HG03432 (cell line): ENCODE data around the gene DYNLRB1.

Experiments
- ATAC-seq: cut with Tn5 transposase; IDR thresholded peaks from one replicate; pipeline ENCODE4 v1.9.1; 2021; ENCODE audit warnings: mild to moderate bottlenecking, moderate library complexity; ENCODE audit not compliant: unreplicated experiment

The DYNLRB1 gene

DNA sequence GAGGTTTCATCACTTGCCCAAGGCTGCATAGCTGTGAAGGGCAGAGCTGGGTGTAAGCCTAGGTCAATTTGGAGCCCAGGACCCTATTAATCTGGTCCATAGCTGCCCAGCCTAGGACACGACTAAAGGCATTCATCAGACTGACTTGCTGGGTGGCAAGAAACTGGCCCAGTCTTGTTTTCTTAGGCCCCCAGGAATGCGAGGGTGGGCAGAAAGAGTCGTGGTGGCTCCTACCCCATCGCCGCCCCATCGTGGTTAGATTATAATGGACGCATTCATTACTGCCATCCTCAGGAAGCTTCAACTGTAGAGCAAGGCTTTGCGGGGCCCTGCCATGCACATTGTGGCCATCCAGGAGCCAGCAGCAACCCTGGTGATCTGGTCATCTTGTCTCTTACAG is 16.1 kb downstream of the DYNLRB1 start:
- no peak for ATAC-seq

GRCh38 chr20:34532756-34533155 is 16.5 kb downstream of the DYNLRB1 start:
- no peak for ATAC-seq

- no peak for ATAC-seq
Observed at GRCh38 chr20:34534391-34535165, 18.4 kb downstream of the DYNLRB1 start.

- no peak for ATAC-seq
Observed at GRCh38 chr20:34535301-34535840, 19.1 kb downstream of the DYNLRB1 start.

DNA sequence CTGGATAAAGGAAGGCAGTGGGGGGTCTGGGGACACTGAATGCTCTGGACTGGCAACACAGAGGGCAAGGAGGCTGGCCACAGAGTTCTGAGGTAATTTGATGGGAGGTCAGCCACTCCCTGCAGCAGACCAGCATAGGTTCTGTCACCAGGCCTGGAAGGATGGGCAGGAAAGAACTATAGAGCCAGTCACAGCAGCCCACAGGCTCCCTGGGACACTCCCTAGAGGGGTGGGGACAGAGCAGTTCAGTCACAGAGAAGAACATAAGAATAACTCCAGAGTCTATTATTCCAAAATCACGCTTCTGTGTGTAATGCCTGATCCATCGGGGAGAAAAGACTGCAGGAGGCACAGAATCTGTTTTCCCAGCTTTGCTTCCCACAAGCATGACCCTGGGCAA is 19.6 kb downstream of the DYNLRB1 start:
- no peak for ATAC-seq

GRCh38 chr20:34536798-34537394 is 20.7 kb downstream of the DYNLRB1 start:
- no peak for ATAC-seq

DNA sequence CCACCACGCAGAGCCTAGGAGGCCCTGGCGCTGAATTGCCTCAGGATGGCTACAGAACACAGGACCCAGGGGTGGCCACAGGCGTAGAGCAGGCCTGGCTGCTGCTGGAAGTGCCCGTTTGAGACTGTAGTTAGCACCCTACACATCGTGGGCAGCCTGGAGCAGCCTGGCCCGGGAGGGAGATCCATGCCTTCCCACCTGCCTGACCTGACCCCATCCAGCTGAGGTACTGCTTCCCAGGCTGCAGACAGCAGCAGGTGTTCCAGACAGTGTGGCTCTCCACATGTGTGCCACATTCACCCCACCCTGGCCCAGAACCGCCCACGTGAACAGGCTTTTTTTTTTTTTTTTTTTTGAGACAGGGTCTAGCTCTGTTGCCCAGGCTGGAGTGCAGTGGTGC is 21.4 kb downstream of the DYNLRB1 start:
- ATAC-seq, result no peak

GRCh38 chr20:34538671-34539123 is 22.5 kb downstream of the DYNLRB1 start:
- ATAC-seq, result no peak

- ATAC-seq, result no peak
Observed at GRCh38 chr20:34539756-34540155, 23.5 kb downstream of the DYNLRB1 start.

GRCh38 chr20:34540596-34541263 is 24.5 kb downstream of the DYNLRB1 start:
- no peak for ATAC-seq

- no peak for ATAC-seq
Observed at GRCh38 chr20:34541264-34541901, 25.2 kb downstream of the DYNLRB1 start.

DNA sequence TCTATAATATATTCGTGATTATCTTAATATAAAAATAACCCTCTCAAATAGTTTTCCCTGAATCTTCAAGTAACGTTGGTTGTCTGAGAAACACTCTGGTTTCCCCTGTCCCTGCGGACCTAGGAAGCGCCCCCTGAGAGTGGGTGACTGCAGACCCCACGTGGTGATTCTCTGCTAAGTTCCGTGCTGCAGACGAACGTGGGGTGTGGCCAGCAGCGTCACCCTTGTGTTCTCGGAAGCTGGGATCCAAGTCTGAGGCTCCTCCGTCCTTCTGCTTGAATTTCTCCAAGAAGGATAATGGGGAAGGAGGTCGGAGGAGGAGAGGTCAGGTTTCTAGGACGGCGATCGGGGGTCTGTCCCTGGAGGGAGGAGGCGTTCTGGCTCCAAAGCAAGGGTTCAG is 25.7 kb downstream of the DYNLRB1 start:
- ATAC-seq, result no peak

DNA sequence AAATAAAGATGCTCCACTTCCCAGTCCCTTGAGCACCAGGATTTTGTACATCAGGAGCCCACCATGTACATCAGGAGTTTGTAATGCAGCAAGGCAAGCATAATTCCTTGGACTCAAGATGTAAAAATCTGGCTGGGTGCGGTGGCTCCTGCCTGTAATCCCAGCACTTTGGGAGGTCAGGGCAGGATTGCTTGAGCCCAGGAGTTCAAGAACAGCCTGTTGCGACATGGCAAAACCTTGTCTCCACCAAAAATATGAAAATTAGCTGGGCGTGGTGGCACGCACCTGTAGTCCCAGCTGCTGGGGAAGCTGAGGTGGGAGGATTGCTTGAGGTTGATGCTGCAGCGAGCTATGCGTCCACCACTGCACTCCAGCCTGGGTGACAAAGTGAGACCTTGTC is 26.2 kb downstream of the DYNLRB1 start:
- no peak for ATAC-seq

DNA sequence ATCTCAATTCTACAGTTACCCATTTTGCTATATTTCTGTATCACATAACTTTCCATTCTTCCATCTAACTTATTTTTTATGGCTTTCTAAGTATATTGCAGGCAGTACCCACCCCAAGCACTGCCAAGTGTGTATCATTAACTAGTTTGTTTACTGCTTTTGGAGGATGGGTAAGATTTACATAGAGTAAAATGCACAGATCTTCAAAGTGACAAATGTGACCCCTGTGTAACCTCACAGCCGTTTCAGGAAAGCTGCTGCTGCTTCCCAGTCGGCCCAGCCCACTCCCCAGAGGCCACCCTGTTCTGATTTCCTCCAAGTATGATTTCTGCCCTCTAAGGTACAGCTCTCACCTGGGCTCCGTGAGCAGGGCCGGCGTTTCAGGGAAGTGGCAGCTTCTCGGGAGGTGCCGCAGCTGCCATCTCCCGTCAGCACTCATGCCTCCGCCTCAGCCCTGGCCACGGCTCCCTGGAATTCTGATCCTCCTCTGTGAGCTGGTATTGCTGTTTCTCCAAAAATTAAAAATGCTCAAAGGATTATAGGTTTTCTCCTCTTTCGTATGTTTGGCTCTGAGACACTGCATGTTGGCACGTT is 27.3 kb downstream of the DYNLRB1 start:
- no peak for ATAC-seq

DNA sequence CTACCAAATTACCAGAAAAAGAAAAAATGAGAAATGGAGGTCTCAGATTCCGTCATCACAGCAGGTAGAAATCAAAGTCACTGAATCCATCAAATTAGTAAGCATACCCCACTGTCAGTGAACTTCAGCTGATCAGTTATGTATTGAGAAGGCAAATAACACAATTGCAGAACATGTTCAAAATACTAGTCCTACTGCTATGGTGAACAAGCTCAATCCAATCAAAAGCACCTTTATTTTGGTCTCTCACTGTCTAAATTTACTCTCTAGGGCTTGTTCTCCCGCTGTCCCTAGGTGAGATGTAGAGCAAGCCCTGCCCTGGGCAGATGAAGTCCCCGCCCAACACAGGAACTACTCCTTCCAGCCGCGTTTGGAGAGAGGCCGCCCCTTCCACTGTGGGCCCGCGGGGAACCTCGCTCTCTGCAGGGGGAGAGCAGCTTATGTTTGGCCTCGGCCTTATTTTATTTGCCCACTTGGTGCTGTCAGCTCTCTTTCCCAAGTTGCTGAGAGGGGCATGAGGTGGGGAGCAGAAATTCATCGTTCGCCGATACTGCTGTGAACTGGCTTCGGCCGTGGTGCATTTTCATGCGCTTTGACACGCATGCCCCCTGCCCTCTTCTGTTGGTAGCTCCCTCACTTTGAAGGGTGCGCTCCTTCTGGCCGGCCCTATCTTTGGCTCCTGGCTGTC is 28.0 kb downstream of the DYNLRB1 start:
- ATAC-seq, result no peak

- ATAC-seq, result no peak
Observed at GRCh38 chr20:34546751-34547181, 30.5 kb downstream of the DYNLRB1 start.

DNA sequence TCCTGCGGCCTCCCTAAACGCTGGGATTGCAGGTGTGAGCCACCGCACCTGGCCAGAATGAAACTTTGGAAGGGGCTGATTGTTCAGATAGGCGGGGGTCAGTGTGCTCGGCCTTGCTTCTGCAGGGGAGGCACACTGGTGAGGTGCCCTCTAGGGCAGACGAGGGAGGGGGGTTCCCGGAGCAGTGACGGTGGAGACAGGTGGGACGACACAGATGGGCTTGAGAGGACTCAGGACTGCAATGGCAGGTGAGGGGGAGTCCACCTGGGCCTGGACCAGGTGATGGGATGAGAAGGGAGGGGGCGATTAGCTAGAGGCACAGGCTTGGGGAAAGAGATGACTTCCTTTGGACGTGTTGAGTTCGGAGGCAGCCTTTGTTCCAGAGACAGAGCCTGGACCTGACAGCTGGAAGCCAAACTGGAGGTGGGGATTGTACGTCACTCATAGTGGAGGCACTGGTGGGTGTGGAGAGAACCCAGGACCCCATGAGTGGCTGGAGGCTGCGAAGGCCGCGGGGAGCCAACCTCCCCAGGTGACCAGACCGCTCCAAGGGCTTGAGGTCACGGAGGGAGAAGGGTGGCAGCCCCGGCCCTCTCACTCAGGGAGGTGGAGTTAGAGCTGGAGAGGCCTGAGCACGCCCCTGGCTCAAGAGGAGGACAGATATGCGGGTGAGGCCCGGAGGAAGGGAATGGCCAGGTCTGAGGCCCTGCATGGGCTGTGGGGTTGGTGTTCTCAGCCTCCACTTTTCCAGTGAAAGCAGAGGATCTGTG is 31.8 kb downstream of the DYNLRB1 start:
- no peak for ATAC-seq

DNA sequence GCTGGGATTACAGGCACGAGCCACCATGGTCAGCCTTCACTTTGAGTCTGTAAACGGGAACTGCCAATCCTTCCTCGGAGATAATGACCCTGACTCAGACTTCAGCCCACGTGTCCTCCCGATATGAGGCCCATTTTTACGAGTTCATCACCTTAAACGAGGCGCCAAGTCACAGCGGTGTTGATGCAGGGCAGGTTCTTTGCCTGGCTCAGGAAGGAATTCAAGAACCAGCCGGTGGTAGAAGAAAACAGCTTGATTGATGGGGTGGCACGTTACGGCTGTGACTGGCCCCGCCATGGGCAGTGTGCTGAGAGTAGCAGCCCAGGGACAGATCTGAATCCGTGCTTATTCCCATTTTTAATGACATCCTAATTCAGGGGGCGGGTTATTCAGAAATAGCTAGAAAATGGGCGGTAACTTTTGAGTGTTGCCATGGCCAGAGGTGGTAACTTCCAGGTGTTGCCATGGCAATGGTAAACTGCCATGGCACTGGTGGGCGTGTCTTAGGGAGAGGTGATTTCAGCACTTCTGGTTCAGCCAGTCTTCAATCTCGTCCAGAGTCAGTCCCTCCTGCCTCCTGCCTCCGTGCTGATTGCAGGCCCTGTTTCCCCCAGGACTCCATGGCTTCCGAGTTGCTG is 33.2 kb downstream of the DYNLRB1 start:
- ATAC-seq, result no peak

DNA sequence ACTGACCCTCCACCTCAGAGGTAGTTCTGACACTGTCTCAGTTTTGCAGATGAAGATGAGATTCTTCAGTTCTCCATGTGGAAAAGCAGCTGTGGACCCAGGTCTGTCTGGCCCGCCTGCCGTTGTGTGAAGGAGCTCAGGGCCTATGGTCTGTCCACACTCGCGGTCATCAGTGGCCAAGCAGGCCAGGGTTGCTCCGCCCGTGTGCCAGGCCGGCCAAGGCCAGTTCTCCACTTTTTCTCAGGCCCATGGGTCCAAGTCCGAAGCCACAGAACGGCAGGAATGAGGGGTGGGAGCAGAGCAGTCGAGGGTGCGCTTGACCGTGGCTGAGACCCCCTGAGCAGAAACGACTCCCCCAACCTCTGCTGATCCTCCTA is 33.7 kb downstream of the DYNLRB1 start:
- no peak for ATAC-seq
